HUES6 (cell line): ENCODE results near the gene CKMT2.

ENCODE experiments used
- H3K27ac ChIP-seq: 2 replicates; pipeline ENCODE4 v1.7.0; 2013; ENCODE audit warnings: low read depth, mild to moderate bottlenecking, low read length, inconsistent platforms
- H3K27me3 ChIP-seq: 2 replicates; pipeline ENCODE4 v1.6.1; 2013; ENCODE audit warnings: low read length; ENCODE audit not compliant: control insufficient read depth, insufficient read depth
- H3K36me3 ChIP-seq: 2 replicates; pipeline ENCODE4 v1.6.1; 2013; ENCODE audit warnings: low read length; ENCODE audit not compliant: control insufficient read depth, insufficient read depth
- H3K4me1 ChIP-seq: 2 replicates; pipeline ENCODE4 v1.6.1; 2013; ENCODE audit warnings: low read length; ENCODE audit not compliant: control insufficient read depth, insufficient read depth
- H3K4me3 ChIP-seq: 2 replicates; pipeline ENCODE4 v1.5.1; 2013; ENCODE audit warnings: low read depth, low read length
- H3K9ac ChIP-seq: one replicate; pipeline ENCODE4 v1.6.1; 2013; ENCODE audit warnings: mild to moderate bottlenecking, low read length
- H3K9me3 ChIP-seq: 2 replicates; pipeline ENCODE4 v1.6.1; 2013; ENCODE audit warnings: low read depth, low read length; ENCODE audit not compliant: control insufficient read depth, insufficient read depth

CKMT2 gene

DNA sequence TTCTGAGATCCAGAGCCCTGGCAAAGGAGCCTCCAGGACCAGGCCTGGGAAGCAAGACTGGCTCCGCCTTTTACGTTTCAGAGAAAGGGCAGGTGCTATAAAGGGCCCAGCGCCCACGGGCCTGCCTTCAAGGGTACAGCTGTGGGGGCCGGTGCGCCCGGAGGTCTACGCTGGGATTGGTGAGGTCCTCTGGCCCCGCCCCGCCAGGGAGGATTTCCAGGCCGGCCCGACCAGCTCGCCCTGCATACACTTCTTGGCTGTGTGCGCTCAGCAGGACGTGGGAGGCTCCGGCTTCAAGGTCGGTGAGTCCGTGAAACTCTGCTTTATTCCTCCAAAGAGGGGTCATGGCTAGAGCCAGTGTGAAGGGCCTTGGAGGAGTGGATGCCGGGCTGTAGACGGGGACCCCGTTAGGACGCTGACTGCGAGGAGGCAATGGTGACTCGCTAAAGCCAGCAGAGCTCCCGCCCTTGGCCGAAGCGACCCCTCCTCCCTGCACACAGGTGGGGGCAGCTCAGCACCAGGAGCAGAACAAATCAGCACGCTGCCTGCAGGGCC lies at the start of gene CKMT2:
Gene CKMT2, plus strand, starts transcription at position 243 of the 555 bp plus-strand sequence. CDS start 17,811 bp downstream, outside the sequence.
- 0 out of 2 replicates have a peak, but pooled peaks cover 3% of the 10 kb centered on the region for H3K36me3 ChIP-seq
- peak within 1 kb of the TSS; percentile 46 for H3K9ac ChIP-seq
- H3K9me3 ChIP-seq = no peaks in the 10 kb centered on the region
- peaks cover 31% of the 10 kb centered on the region for H3K4me1 ChIP-seq
- no peak within 1 kb of the TSS for H3K27ac ChIP-seq
- peak within 1 kb of the TSS; percentile 59 for H3K4me3 ChIP-seq
- H3K27me3 ChIP-seq = no peaks in the 10 kb centered on the region

DNA sequence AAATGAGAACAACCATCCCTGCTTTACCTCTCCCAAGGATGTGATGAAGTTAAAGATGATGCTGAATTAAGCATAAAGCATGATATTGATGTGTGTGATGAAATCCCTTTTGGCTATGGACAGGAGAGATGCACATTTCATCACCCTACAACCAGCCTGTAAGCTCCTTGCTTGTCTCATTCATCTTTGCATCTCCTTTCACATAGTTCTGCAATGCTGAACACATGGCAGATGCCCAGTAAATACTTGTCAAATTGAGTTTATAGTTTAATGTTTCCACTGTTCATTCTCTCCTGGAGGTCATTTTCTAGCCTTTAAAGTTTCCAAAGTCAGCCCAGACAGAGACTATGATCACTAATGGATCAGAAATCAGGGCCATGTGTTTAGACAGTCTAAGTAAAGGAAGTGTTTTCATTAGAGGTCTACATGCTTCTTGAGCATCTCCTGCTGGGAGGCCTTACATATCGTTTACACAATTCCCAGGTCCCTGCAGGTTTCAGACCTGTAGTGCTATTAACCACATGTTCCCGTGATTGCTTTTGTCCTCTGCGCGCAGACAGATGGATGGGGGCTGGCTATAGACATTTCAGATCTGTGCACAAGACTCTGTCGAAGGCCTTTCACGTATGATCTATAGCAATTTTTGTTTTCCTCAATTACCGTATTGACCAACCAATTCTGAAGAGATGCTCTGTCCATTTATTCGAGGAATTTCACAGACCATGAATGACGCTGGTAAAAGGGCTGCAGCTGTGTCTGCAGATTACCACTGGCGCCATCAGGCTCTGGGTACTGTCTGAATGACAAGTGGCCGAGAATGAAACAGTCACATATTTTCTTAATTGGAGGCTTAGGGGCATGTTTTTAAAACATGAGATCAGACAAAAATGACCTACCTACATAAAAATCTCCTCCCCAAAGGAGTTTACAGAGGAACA lies 49.0 kb upstream of the CKMT2 start:
- Histone ChIP-seq H3K36me3 (no peaks in the 10 kb centered on the region), H3K27me3 (no peaks in the 10 kb centered on the region), H3K4me1 (peaks cover 11% of the 10 kb centered on the region), H3K9ac (no peak overlapping the region), H3K27ac (no peak overlapping the region), H3K9me3 (no peaks in the 10 kb centered on the region), H3K4me3 (no peak overlapping the region)

DNA sequence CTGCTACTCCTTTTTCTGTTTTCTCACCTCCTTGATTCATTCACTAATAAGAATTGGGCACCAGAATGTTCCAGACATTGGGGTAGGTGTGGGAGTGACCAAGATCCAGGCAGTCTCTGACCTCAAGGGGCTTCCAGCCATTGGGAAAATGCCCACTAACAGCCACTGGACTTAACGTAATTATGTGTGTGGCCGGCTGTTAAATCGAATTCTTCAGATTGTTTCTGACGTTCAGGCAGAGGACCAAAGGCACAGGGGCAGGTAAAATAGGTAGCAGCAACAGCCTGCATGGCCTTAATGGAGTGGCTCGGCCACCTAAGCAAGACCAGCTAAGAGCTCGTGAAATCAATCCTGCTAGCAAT lies 48.4 kb upstream of the CKMT2 start:
- no peak overlapping the region for H3K4me3 ChIP-seq
- H3K9ac ChIP-seq = no peak overlapping the region
- H3K9me3 ChIP-seq = no peaks in the 10 kb centered on the region
- peaks cover 12% of the 10 kb centered on the region for H3K4me1 ChIP-seq
- no peaks in the 10 kb centered on the region for H3K27me3 ChIP-seq
- no peak overlapping the region for H3K27ac ChIP-seq
- no peaks in the 10 kb centered on the region for H3K36me3 ChIP-seq

DNA sequence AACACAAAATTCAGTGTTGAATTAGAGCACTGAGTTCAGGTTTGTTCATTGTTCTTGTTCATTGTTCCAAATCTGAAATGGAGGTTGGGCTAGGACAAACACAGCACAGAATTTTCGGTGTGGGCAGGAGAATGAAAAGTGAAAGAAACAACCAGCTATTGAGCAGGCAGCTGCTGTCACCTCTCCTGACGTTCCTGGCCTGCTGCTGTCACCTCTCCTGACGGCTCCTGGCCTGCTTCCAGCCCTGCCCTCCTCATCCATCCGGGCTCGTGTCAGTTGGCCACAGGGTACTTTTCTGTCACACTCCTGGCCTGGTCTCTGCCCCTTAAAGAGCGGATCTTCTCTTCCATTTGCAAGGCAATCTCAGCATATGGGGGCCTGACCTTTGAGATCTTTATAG lies 45.2 kb upstream of the CKMT2 start:
- Histone ChIP-seq H3K9ac (no peak overlapping the region), H3K4me1 (peaks cover 5% of the 10 kb centered on the region), H3K27ac (no peak overlapping the region), H3K27me3 (no peaks in the 10 kb centered on the region), H3K9me3 (no peaks in the 10 kb centered on the region), H3K36me3 (no peaks in the 10 kb centered on the region), H3K4me3 (no peak overlapping the region)

DNA sequence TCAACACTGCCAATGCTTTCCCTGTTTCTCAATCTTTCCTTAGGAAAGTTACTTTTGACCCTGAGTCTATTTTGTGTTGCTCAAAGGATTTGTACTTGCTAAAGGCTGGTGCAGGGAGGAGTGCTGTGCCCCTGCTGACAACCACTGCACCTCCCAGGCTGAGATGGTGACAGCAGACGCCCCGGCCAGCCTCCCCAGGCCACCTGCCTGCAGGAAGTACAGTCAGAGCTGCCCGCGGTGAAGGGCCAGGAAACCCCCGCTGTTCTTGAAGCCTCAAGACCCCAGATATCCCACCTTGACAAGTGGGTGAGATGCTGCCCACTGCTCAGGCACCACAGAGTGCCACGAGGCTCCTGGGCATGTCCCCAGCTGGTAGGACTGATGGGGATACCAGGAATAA lies 44.2 kb upstream of the CKMT2 start:
- Histone ChIP-seq H3K27ac (no peak overlapping the region), H3K4me3 (no peak overlapping the region), H3K9ac (no peak overlapping the region), H3K27me3 (no peaks in the 10 kb centered on the region), H3K36me3 (no peaks in the 10 kb centered on the region), H3K9me3 (no peaks in the 10 kb centered on the region), H3K4me1 (peaks cover 5% of the 10 kb centered on the region)

DNA sequence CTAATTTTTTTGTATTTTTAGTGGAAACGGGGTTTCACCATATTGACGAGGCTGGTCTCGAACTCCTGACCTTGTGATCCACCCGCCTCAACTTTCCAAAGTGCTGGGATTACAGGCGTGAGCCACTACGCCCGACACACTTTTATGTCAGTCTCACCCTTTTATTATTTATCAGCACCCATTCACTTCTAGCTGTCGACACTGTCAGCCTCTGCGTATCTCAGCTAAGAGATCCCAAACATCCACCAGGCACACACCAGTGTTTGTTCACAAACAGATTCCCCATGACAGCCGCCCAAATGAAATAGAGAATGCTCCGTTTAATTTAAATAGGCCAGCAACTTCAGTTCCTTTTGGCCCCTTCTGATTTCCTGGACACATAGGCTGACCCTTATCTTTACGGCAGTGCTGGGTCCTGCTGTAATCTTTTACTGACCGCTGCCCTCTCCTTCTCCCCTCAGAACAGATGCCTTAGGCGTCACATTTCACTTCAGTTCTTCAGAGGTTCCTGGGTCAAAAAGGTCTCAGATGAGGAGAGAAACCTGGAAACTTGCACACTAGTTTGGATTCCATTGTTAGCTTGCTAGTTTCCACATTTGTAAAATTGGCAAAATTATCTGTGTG lies 43.1 kb upstream of the CKMT2 start:
- H3K27ac ChIP-seq = no peak overlapping the region
- no peak overlapping the region for H3K9ac ChIP-seq
- H3K4me3 ChIP-seq = no peak overlapping the region
- H3K27me3 ChIP-seq = no peaks in the 10 kb centered on the region
- H3K4me1 ChIP-seq = peaks cover 12% of the 10 kb centered on the region
- no peaks in the 10 kb centered on the region for H3K9me3 ChIP-seq
- H3K36me3 ChIP-seq = no peaks in the 10 kb centered on the region

DNA sequence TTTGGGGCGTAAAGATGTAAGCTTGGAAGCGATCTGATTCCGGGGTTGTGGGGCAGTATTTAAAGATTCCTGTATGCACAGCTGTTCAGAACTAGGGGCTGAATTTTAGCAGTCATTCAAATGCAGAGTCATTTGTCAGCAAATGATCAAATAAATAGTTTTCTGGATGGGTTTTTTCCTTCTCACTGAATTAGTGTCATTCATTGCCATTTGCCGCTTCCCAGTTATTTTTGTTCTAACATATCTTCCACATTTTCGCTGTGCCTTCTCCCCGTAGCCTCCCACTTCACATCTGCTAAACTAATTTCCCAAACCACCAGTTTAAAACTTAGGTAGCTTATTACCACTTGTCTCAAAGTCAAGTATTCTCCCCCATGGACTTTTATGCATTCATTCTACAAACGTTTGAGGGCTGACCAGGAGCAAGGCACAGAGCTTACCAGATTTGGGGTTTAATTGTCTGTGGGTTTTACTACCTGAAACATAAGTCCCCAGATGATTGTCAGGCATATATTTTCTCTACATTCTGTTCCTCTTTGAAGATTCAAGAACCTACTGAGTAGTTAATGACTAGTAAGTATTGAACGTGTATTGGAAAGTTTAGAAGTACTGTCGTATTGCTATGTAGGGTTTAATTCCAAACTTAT lies 41.3 kb upstream of the CKMT2 start:
- no peak overlapping the region for H3K4me3 ChIP-seq
- H3K27me3 ChIP-seq = no peaks in the 10 kb centered on the region
- no peak overlapping the region for H3K9ac ChIP-seq
- H3K4me1 ChIP-seq = peaks cover 12% of the 10 kb centered on the region
- H3K27ac ChIP-seq = no peak overlapping the region
- no peaks in the 10 kb centered on the region for H3K9me3 ChIP-seq
- no peaks in the 10 kb centered on the region for H3K36me3 ChIP-seq

DNA sequence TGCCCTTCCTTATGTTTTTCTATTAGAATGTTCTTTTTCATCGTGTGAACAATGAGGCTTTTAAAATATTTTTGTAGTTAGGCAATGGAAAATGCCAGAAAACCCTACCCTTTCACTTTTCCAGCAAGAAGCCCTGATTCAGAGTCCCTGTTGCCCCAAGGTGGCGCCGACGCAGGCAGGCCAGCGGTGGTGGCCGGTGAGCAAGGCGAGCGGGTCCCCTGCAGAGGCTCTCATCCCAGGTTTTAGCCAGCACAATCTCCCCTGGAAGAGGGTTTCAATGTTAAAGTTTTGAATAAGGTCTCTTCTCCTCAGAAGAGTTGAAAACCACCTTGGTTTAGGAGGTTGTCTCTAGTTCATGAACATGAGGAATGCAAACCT lies 40.8 kb upstream of the CKMT2 start:
- Histone ChIP-seq H3K4me1 (peaks cover 12% of the 10 kb centered on the region), H3K36me3 (no peaks in the 10 kb centered on the region), H3K27ac (no peak overlapping the region), H3K9me3 (no peaks in the 10 kb centered on the region), H3K9ac (no peak overlapping the region), H3K4me3 (no peak overlapping the region), H3K27me3 (no peaks in the 10 kb centered on the region)

DNA sequence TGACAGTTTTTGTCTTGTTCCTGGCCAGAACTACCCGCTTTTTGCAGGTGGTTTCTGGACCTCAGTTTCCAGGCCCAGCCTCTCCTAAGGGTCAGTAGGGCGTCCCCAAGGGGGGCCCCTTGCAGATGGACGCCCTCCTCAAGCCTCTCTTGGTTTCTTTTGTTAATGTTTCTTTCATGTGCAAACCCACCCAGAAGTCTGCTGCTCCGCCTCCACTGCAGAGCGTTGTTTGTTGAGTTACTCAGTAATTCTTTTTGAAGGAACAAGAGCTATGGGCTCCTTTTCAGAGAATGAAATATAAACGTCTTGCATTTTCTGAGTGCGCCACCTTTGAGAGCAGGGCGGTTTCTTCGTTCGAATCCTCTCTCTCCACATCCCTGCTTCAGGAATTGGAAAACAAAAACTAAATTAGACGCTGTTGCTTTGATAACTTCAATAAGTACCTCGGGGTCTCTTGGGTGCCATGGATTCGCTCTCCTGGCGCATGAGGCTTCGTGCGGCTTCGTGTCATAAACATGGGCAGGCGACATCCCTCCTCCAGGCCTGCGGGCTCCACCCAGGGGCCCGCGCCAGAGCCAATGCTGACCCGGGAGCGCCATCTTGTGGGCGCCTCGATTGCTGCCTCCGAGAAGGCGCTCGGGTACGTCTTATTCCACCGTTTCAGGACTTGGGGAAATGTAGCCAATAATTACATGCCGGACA lies 38.3 kb upstream of the CKMT2 start:
- no peaks in the 10 kb centered on the region for H3K9me3 ChIP-seq
- no peaks in the 10 kb centered on the region for H3K27me3 ChIP-seq
- H3K27ac ChIP-seq = no peak overlapping the region
- H3K36me3 ChIP-seq = no peaks in the 10 kb centered on the region
- H3K4me3 ChIP-seq = 0 out of 2 replicates have a peak overlapping the region, but pooled peaks have one; percentile 23
- H3K9ac ChIP-seq = no peak overlapping the region
- peaks cover 7% of the 10 kb centered on the region for H3K4me1 ChIP-seq

DNA sequence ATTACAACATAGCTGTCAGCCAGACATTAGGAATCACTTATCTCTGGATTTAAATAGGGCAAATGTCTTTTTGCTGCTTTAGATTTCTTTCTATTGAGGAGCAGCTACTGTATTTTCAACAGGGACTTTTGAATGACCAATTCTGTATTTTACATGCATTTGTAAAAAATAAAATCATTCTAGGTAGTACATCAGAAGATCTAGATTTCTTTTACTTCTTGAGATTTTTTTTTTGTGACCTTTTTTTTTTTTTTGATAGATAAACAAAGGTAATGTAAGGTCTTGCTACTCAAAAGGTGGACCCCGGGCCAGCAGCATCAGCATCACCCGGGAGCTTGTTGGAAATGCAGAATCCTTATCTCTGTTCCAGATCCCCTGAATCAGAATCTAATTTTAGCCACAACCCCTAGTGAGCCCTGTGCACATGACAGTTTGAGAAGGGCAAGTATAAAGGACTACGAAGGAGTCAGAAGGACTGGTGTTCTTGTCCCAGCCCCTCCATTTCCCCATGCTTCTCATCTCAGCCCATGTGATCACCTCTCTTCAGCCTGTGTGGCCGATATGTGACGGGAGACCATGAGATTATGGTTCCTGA lies 37.7 kb upstream of the CKMT2 start:
- no peaks in the 10 kb centered on the region for H3K36me3 ChIP-seq
- no peaks in the 10 kb centered on the region for H3K9me3 ChIP-seq
- no peak overlapping the region for H3K9ac ChIP-seq
- H3K4me1 ChIP-seq = peaks cover 7% of the 10 kb centered on the region
- H3K27ac ChIP-seq = no peak overlapping the region
- no peak overlapping the region for H3K4me3 ChIP-seq
- no peaks in the 10 kb centered on the region for H3K27me3 ChIP-seq
